OCI-LY3 (cell line): Measurements from ENCODE around the gene DCPS.

Experiments used
- H2AFZ ChIP-seq: fragments of 200-600, 300-600 bp; shearing (Covaris generic); 2 replicates; pipeline ENCODE4 v1.6.0; 2014; ENCODE audit warnings: antibody characterized with exemption, low read depth, low read length
- H3K27ac ChIP-seq: fragments of 200-600, 300-600 bp; sonication (generic); 2 replicates; pipeline ENCODE4 v1.5.1; 2014; ENCODE audit warnings: mild to moderate bottlenecking, low read length, moderate library complexity, mixed read lengths
- H3K27me3 ChIP-seq: fragments of 200-600, 300-600 bp; sonication (generic); 2 replicates; pipeline ENCODE4 v1.6.1; 2014; ENCODE audit warnings: low read depth, low read length, mixed read lengths
- H3K36me3 ChIP-seq: fragments of 200-600, 300-600 bp; sonication (generic); replicated peaks from 2 replicates; pipeline ENCODE3; 2014; ENCODE audit warnings: low read depth, low read length, mixed read lengths
- H3K4me1 ChIP-seq: fragments of 300-600, 200-600 bp; sonication (generic); 2 replicates; pipeline ENCODE4 v1.6.1; 2014; ENCODE audit warnings: low read length, mixed read lengths
- H3K4me2 ChIP-seq: fragments of 200-600, 300-600 bp; sonication (generic); 2 replicates; pipeline ENCODE4 v1.6.1; 2014; ENCODE audit warnings: low read length, mixed read lengths
- H3K4me3 ChIP-seq: fragments of 300-600, 200-600 bp; sonication (generic); 2 replicates; pipeline ENCODE4 v1.5.1; 2014; ENCODE audit warnings: antibody characterized with exemption, mild to moderate bottlenecking, low read length, moderate library complexity
- H3K79me2 ChIP-seq: fragments of 300-600, 200-600 bp; shearing (Covaris generic); 2 replicates; pipeline ENCODE4 v1.6.1; 2014; ENCODE audit warnings: mild to moderate bottlenecking, low read length, mixed read lengths
- H3K9ac ChIP-seq: fragments of 300-600, 200-600 bp; shearing (Covaris generic); 2 replicates; pipeline ENCODE4 v1.6.0; 2014; ENCODE audit warnings: mild to moderate bottlenecking, low read length, moderate library complexity
- H3K9me3 ChIP-seq: fragments of 200-600, 300-600 bp; shearing (Covaris generic); 2 replicates; pipeline ENCODE4 v1.6.1; 2014; ENCODE audit warnings: low read length, mixed read lengths; ENCODE audit not compliant: insufficient read depth
- H4K20me1 ChIP-seq: fragments of 200-600, 300-600 bp; sonication (generic); 2 replicates; pipeline ENCODE4 v1.6.1; 2016; ENCODE audit warnings: low read length, mixed read lengths; ENCODE audit not compliant: insufficient read depth
- EZH2phosphoT487 ChIP-seq: fragments of 200-600 bp; shearing (Covaris generic); IDR thresholded peaks from 2 replicates; pipeline ENCODE4 v1.6.1; 2018; ENCODE audit warnings: antibody characterized with exemption, mixed run types, low read depth
- TF ChIP-seq, protein P1 (sequence below): fragments of 200-600, 300-600 bp; sonication (generic); IDR thresholded peaks from 2 replicates; pipeline ENCODE4 v1.5.1; 2014; ENCODE audit warnings: antibody characterized with exemption, low read length, low read depth

DCPS gene

GRCh38 chr11:126391286-126391954 lies 87.6 kb downstream of the DCPS start:
- no peak overlapping the region for H3K9ac ChIP-seq
- no peak overlapping the region for H2AFZ ChIP-seq
- no peaks in the 10 kb centered on the region for H4K20me1 ChIP-seq
- no peak overlapping the region for H3K4me2 ChIP-seq
- TF ChIP-seq EZH2phosphoT487: no peak
- TF ChIP-seq, protein P1, sequence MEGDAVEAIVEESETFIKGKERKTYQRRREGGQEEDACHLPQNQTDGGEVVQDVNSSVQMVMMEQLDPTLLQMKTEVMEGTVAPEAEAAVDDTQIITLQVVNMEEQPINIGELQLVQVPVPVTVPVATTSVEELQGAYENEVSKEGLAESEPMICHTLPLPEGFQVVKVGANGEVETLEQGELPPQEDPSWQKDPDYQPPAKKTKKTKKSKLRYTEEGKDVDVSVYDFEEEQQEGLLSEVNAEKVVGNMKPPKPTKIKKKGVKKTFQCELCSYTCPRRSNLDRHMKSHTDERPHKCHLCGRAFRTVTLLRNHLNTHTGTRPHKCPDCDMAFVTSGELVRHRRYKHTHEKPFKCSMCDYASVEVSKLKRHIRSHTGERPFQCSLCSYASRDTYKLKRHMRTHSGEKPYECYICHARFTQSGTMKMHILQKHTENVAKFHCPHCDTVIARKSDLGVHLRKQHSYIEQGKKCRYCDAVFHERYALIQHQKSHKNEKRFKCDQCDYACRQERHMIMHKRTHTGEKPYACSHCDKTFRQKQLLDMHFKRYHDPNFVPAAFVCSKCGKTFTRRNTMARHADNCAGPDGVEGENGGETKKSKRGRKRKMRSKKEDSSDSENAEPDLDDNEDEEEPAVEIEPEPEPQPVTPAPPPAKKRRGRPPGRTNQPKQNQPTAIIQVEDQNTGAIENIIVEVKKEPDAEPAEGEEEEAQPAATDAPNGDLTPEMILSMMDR: no peak
- no peaks in the 10 kb centered on the region for H3K79me2 ChIP-seq
- H3K4me1 ChIP-seq: peaks cover 3% of the 10 kb centered on the region; the same call in 1 of the 2 replicates
- no peaks in the 10 kb centered on the region for H3K36me3 ChIP-seq
- no peaks in the 10 kb centered on the region for H3K9me3 ChIP-seq
- H3K27ac ChIP-seq: no peak overlapping the region
- H3K27me3 ChIP-seq: no peaks in the 10 kb centered on the region
- no peak overlapping the region for H3K4me3 ChIP-seq

DNA sequence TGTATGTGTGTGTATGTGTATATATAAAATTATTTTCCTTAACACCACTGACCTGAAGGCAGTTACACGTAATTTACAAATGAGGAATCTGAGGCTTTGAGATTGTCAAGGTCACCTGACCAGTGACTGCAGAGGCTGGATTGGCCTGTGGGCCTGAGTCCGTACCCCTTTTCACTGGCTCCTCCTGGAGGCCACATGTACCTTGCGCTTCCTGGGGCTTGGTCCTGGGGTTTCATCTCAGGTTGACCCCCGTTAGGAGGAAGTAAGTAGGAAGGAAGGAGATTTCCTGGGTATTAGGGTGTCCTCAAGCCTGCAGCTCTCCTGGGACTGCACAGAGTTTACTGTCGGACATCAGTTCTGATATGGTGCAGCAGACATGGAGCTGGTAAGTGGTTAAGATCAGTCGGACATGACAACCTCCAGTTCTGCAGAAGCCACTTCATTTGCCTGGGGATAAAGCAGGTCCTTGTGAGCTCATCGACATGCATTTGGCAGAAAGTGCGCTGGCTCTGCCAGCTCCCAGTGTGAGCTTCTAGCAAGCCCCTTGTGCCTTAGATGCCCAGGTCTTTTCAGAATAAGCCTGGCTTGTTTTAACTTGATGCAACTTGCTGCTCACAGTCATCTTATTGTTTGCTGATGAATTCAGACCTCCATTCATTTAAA lies 88.2 kb downstream of the DCPS start:
- H3K4me2 ChIP-seq: no peak overlapping the region
- H3K9me3 ChIP-seq: no peaks in the 10 kb centered on the region
- H3K9ac ChIP-seq: no peak overlapping the region
- no peaks in the 10 kb centered on the region for H4K20me1 ChIP-seq
- H3K27me3 ChIP-seq: no peaks in the 10 kb centered on the region
- no peak overlapping the region for H3K4me3 ChIP-seq
- no peak overlapping the region for H2AFZ ChIP-seq
- no peaks in the 10 kb centered on the region for H3K79me2 ChIP-seq
- H3K36me3 ChIP-seq: no peaks in the 10 kb centered on the region
- TF ChIP-seq, protein P1: no peak
- TF ChIP-seq EZH2phosphoT487: no peak
- H3K4me1 ChIP-seq: peaks cover 3% of the 10 kb centered on the region; the same call in 1 of the 2 replicates
- no peak overlapping the region for H3K27ac ChIP-seq

GRCh38 chr11:126392633-126393013 lies 88.8 kb downstream of the DCPS start:
- no peak overlapping the region for H3K4me3 ChIP-seq
- H3K9me3 ChIP-seq: no peaks in the 10 kb centered on the region
- no peak overlapping the region for H3K9ac ChIP-seq
- no peaks in the 10 kb centered on the region for H3K79me2 ChIP-seq
- H3K4me1 ChIP-seq: peaks cover 3% of the 10 kb centered on the region; the same call in 1 of the 2 replicates
- no peak overlapping the region for H3K4me2 ChIP-seq
- TF ChIP-seq, protein P1: no peak
- no peak for TF ChIP-seq EZH2phosphoT487
- no peaks in the 10 kb centered on the region for H3K36me3 ChIP-seq
- H3K27ac ChIP-seq: no peak overlapping the region
- no peak overlapping the region for H2AFZ ChIP-seq
- no peaks in the 10 kb centered on the region for H3K27me3 ChIP-seq
- no peaks in the 10 kb centered on the region for H4K20me1 ChIP-seq

- no peak overlapping the region for H3K9ac ChIP-seq
- H3K36me3 ChIP-seq: no peaks in the 10 kb centered on the region
- no peak overlapping the region for H3K4me2 ChIP-seq
- H3K4me3 ChIP-seq: no peak overlapping the region
- H3K9me3 ChIP-seq: no peaks in the 10 kb centered on the region
- H3K27me3 ChIP-seq: no peaks in the 10 kb centered on the region
- no peak overlapping the region for H3K27ac ChIP-seq
- H3K79me2 ChIP-seq: no peaks in the 10 kb centered on the region
- TF ChIP-seq, protein P1: no peak
- TF ChIP-seq EZH2phosphoT487: no peak
- no peaks in the 10 kb centered on the region for H4K20me1 ChIP-seq
- no peak overlapping the region for H2AFZ ChIP-seq
- peaks cover 3% of the 10 kb centered on the region; the same call in 1 of the 2 replicates for H3K4me1 ChIP-seq
These were observed 89.3 kb downstream of the DCPS start for GRCh38 chr11:126393143-126393542.
